GM23338 (cell line): ENCODE data around the gene MYBPC2.

Experiments
- CREB1 ChIP-seq: fragments of 250-450 bp; sonication (Bioruptor Pico); IDR thresholded peaks from 2 replicates; pipeline ENCODE4 v1.5.0; 2020; ENCODE audit warnings: low read depth, mild to moderate bottlenecking, moderate library complexity
- EZH2 ChIP-seq: fragments of 200-600 bp; sonication (generic); IDR thresholded peaks from one replicate; pipeline ENCODE4 v1.8.0; 2017; ENCODE audit warnings: antibody characterized with exemption, mild to moderate bottlenecking, low read depth; ENCODE audit not compliant: unreplicated experiment
- EZH2phosphoT487 ChIP-seq: fragments of 200-600 bp; sonication (generic); IDR thresholded peaks from one replicate; pipeline ENCODE4 v1.8.1; 2018; ENCODE audit warnings: antibody characterized with exemption; ENCODE audit not compliant: unreplicated experiment
- JUNB ChIP-seq: IDR thresholded peaks from one replicate; pipeline ENCODE4 v1.6.1; 2016; ENCODE audit warnings: antibody characterized with exemption; ENCODE audit not compliant: unreplicated experiment
- NANOG ChIP-seq: IDR thresholded peaks from 2 replicates; pipeline ENCODE4 v1.6.1; 2016; ENCODE audit warnings: antibody characterized with exemption, borderline replicate concordance
- POLR2AphosphoS5 ChIP-seq: IDR thresholded peaks from 2 replicates; pipeline ENCODE4 v1.6.1; 2016; ENCODE audit warnings: antibody characterized with exemption, low read depth
- ZNF331 ChIP-seq: fragments of 250-450 bp; sonication (Bioruptor Pico); IDR thresholded peaks from 2 replicates; pipeline ENCODE4 v1.5.0; 2020; ENCODE audit warnings: low read depth, mild to moderate bottlenecking, moderate library complexity
- TF ChIP-seq, protein P1 (sequence below), 2 experiments: fragments of 200-600 bp in 1 of 2; sonication (generic) in 1 of 2; conservative IDR thresholded peaks; 2 replicates each; pipeline versions ENCODE4 v1.5.1 to v1.6.1; 2016 to 2017; ENCODE audit warnings: antibody characterized with exemption in 2 of 2, low read depth in 2 of 2, mild to moderate bottlenecking in 2 of 2, moderate library complexity in 1 of 2
- TF ChIP-seq, protein P2 (sequence below): IDR thresholded peaks from one replicate; pipeline ENCODE4 v1.6.1; 2018; ENCODE audit warnings: antibody characterized with exemption; ENCODE audit not compliant: unreplicated experiment
- TF ChIP-seq, protein P3 (sequence below): IDR thresholded peaks from 2 replicates; pipeline ENCODE4 v1.6.1; 2016; ENCODE audit warnings: antibody characterized with exemption

DNA sequence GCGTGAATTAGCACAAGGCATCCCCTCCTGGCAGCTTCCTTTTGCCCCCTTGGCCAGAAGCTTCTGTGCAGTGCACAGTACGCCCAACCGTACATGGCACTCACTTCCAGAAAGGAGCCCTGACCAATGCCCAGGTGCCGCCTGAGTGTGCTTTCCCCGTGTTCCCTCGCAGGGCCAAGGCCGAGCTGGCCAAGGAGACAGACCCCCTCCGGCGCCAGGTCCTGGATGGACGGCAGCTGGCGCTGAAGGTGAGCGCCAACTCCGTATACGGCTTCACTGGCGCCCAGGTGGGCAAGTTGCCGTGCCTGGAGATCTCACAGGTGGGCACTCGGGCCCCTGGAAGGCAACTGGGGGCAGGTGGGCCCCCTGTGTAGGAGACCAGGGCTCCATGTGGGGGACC, 23.3 kb upstream of the MYBPC2 start:
- TF ChIP-seq, protein P1, sequence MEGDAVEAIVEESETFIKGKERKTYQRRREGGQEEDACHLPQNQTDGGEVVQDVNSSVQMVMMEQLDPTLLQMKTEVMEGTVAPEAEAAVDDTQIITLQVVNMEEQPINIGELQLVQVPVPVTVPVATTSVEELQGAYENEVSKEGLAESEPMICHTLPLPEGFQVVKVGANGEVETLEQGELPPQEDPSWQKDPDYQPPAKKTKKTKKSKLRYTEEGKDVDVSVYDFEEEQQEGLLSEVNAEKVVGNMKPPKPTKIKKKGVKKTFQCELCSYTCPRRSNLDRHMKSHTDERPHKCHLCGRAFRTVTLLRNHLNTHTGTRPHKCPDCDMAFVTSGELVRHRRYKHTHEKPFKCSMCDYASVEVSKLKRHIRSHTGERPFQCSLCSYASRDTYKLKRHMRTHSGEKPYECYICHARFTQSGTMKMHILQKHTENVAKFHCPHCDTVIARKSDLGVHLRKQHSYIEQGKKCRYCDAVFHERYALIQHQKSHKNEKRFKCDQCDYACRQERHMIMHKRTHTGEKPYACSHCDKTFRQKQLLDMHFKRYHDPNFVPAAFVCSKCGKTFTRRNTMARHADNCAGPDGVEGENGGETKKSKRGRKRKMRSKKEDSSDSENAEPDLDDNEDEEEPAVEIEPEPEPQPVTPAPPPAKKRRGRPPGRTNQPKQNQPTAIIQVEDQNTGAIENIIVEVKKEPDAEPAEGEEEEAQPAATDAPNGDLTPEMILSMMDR (conservative IDR thresholded peaks at IDR 0.05; ENCODE audit: low read depth in 2 of 2), result no peak
- TF ChIP-seq EZH2 (no peak), POLR2AphosphoS5 (no peak), JUNB (no peak), NANOG (no peak), ZNF331 (CRISPR knock-in tag) (no peak), EZH2phosphoT487 (no peak), CREB1 (CRISPR knock-in tag) (no peak)
- TF ChIP-seq, protein P2, sequence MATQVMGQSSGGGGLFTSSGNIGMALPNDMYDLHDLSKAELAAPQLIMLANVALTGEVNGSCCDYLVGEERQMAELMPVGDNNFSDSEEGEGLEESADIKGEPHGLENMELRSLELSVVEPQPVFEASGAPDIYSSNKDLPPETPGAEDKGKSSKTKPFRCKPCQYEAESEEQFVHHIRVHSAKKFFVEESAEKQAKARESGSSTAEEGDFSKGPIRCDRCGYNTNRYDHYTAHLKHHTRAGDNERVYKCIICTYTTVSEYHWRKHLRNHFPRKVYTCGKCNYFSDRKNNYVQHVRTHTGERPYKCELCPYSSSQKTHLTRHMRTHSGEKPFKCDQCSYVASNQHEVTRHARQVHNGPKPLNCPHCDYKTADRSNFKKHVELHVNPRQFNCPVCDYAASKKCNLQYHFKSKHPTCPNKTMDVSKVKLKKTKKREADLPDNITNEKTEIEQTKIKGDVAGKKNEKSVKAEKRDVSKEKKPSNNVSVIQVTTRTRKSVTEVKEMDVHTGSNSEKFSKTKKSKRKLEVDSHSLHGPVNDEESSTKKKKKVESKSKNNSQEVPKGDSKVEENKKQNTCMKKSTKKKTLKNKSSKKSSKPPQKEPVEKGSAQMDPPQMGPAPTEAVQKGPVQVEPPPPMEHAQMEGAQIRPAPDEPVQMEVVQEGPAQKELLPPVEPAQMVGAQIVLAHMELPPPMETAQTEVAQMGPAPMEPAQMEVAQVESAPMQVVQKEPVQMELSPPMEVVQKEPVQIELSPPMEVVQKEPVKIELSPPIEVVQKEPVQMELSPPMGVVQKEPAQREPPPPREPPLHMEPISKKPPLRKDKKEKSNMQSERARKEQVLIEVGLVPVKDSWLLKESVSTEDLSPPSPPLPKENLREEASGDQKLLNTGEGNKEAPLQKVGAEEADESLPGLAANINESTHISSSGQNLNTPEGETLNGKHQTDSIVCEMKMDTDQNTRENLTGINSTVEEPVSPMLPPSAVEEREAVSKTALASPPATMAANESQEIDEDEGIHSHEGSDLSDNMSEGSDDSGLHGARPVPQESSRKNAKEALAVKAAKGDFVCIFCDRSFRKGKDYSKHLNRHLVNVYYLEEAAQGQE, result no peak
- TF ChIP-seq, protein P3, sequence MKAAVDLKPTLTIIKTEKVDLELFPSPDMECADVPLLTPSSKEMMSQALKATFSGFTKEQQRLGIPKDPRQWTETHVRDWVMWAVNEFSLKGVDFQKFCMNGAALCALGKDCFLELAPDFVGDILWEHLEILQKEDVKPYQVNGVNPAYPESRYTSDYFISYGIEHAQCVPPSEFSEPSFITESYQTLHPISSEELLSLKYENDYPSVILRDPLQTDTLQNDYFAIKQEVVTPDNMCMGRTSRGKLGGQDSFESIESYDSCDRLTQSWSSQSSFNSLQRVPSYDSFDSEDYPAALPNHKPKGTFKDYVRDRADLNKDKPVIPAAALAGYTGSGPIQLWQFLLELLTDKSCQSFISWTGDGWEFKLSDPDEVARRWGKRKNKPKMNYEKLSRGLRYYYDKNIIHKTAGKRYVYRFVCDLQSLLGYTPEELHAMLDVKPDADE, result no peak
